Esophagus squamous epithelium (tissue), 5 donors: ENCODE measurements around the gene MSMO1. TPM values are rescaled to one million over a fixed set of nuclear protein-coding genes. Genes with fewer than 3 reads are reported as not detected.

Experiments used
- DNase-seq: peaks from one replicate; lab custom pipeline; 2025; lab: John Stamatoyannopoulos, UW
- H3K27ac ChIP-seq, 4 donors: fragments of 200-600 bp; sonication (generic); one replicate each; pipeline ENCODE4 v1.5.1; 2016 to 2019; ENCODE audit warnings: mild to moderate bottlenecking in 1 of 4
- H3K27me3 ChIP-seq, 4 donors: fragments of 200-600 bp; sonication (generic); 1 replicate in 3 of 4; 2 replicates in 1 of 4; pipeline versions ENCODE4 v1.5.1 to v1.6.0; 2017 to 2021; ENCODE audit warnings: antibody characterized with exemption in 1 of 4
- H3K36me3 ChIP-seq, 3 donors: fragments of 200-600 bp; sonication (generic); one replicate each; pipeline ENCODE4 v1.5.1; 2016 to 2019
- H3K4me1 ChIP-seq, 3 donors: fragments of 200-600 bp; sonication (generic); one replicate each; pipeline ENCODE4 v1.5.1; 2017 to 2019
- H3K4me3 ChIP-seq, 4 donors: fragments of 200-600 bp; sonication (generic); 1 replicate in 3 of 4; 2 replicates in 1 of 4; pipeline ENCODE4 v1.5.1; 2016 to 2019; ENCODE audit warnings: mild to moderate bottlenecking in 2 of 4, moderate library complexity in 1 of 4
- H3K9me3 ChIP-seq, 3 donors: fragments of 200-600 bp; sonication (generic); one replicate each; pipeline ENCODE4 v1.5.1; 2016 to 2019
- POLR2A ChIP-seq, 4 donors: fragments of 450-650 bp; IDR thresholded peaks; one replicate each; pipeline ENCODE4 v1.6.1; 2017; ENCODE audit warnings: antibody characterized with exemption in 4 of 4, mild to moderate bottlenecking in 4 of 4, moderate library complexity in 3 of 4
- WGBS, 2 donors: methylation state at CpG; one replicate each; pipeline ENCODE4 v1.1.5; 2018; 5-methylcytosine and 5-hydroxymethylcytosine counted together
- intact Hi-C: fragments of 100-400 bp; cut with DNase I; formaldehyde crosslinking; loops from one replicate; pipeline ENCODE4 v1.15.0; 2022
- total RNA-seq, 4 donors: library from RNA; depleted of rRNA; stranded (reverse); fragments of >200 nt; gene quantifications; one replicate each; pipeline ENCODE4 v1.1.0, GENCODE V29; 2016
- TF ChIP-seq, protein P1 (sequence below), 6 experiments: fragments of 450-650 bp in 4 of 6; fragments of 200-600 bp in 2 of 6; sonication (generic) in 2 of 6; IDR thresholded peaks; one replicate each; pipeline ENCODE4 v1.5.1; 2016 to 2019; ENCODE audit warnings: antibody characterized with exemption in 6 of 6, mild to moderate bottlenecking in 4 of 6, moderate library complexity in 4 of 6
- donor health status: DM: yes; HTN: yes; CAD: no.

MSMO1 gene
- total RNA-seq, 4 donors from 2014 or later, result 122 to 302 (median 172) TPM

DNA sequence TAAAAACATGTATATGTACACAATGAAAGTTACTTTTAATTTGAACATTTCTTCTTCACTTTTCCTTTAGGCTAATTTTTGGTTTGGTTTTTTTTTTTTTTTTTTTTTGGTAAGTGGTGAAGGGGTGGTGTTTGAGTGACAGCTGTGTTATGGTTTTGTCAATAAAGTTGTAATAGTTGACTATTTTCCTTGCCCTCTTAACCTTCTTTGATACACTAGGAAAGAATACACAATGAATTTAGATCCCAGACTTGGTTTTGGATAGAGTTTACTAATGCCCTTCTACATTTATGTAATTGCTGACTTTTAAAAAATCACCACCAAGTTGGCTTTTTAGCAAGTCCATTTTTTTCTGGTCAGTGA lies 38.1 kb upstream of the MSMO1 start:
- TF ChIP-seq, protein P1, sequence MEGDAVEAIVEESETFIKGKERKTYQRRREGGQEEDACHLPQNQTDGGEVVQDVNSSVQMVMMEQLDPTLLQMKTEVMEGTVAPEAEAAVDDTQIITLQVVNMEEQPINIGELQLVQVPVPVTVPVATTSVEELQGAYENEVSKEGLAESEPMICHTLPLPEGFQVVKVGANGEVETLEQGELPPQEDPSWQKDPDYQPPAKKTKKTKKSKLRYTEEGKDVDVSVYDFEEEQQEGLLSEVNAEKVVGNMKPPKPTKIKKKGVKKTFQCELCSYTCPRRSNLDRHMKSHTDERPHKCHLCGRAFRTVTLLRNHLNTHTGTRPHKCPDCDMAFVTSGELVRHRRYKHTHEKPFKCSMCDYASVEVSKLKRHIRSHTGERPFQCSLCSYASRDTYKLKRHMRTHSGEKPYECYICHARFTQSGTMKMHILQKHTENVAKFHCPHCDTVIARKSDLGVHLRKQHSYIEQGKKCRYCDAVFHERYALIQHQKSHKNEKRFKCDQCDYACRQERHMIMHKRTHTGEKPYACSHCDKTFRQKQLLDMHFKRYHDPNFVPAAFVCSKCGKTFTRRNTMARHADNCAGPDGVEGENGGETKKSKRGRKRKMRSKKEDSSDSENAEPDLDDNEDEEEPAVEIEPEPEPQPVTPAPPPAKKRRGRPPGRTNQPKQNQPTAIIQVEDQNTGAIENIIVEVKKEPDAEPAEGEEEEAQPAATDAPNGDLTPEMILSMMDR (IDR thresholded peaks at IDR 0.05), result no peak
- TF ChIP-seq POLR2A (IDR thresholded peaks at IDR 0.05), result no peak
- Histone ChIP-seq H3K9me3 (no peaks in the 10 kb centered on the region), H3K36me3 (peaks cover 0 to 13% (median 0%) of the 10 kb centered on the region in 3 donors), H3K4me3 (no peak overlapping the region), H3K4me1 (no peaks in the 10 kb centered on the region), H3K27me3 (no peaks in the 10 kb centered on the region), H3K27ac (no peak overlapping the region)
- DNase-seq, result no peak
- intact Hi-C loops, result no loop called here

DNA sequence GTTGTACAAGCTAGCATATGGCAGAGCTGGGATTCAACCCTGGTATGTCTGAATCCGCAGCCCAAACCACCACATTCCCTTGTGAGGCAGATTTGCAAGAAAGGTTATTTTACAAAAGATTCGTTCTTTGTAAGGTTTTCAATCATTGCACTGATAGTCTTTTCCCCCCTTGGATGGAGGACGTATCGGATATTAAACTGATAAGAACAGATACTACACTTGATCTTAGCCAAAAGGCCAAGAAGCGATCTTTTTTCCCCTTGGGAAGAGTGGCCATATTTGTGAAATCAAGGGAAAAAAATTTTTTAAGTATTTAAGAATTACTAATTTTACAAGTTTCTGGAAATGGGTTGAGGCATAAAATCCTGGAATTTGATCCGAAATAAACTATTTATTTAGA lies 34.4 kb upstream of the MSMO1 start:
- WGBS, 2 donors, result 94 to 95% methylated on average over 6 of the region's 6 CpGs
- no peak for TF ChIP-seq POLR2A (IDR thresholded peaks at IDR 0.05)
- TF ChIP-seq, protein P1 (IDR thresholded peaks at IDR 0.05), result no peak
- no peak overlapping the region for H3K4me3 ChIP-seq

DNA sequence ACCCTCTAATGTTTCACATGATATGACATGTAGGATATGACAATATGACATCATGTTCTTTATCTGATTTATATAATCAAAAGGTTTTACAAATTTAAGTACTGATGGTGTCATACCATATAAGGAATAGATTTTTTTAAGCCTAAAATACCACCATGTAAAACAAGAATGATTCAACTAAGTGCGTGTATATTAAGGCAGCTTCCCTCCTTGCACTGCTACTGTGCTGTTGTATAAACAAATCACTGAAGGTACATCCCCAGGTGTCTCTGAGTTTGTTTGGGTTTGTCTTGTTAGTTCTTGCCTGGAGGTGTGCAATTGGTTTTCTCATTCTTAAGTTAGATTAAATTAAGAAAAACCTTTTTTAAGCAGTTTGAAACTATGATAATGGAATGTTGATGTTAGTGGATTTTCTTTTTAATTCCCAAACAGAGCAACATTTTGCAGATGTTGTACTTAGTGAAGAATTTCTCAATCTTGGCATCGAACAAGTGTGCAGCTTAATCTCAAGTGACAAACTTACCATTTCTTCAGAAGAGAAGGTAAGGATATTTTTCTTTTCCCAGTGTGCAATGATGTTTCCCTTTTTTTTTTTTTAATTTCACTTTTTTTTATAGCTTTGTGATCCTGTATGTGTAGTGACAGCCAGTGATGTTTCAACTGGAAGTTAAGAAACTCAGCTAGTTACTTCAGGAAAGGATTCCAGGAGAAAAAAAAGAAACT lies 33.4 kb upstream of the MSMO1 start:
- Histone ChIP-seq H3K27me3 (no peaks in the 10 kb centered on the region), H3K9me3 (no peaks in the 10 kb centered on the region), H3K27ac (no peak overlapping the region), H3K4me3 (no peak overlapping the region), H3K4me1 (peaks cover 0 to 5% (median 0%) of the 10 kb centered on the region in 3 donors), H3K36me3 (peaks cover 4 to 42% (median 6%) of the 10 kb centered on the region in 3 donors)
- intact Hi-C loops, result no loop called here
- DNase-seq, result no peak
- WGBS, 2 donors, result 44 to 61% methylated on average over 2 of the region's 2 CpGs
- TF ChIP-seq, protein P1 (IDR thresholded peaks at IDR 0.05), result no peak
- no peak for TF ChIP-seq POLR2A (IDR thresholded peaks at IDR 0.05)

More for the DNA sequence above, 34.4 kb upstream of the MSMO1 start:
- DNase-seq, result no peak
- H3K4me1 ChIP-seq, result peaks cover 0 to 5% (median 0%) of the 10 kb centered on the region in 3 donors
- no peaks in the 10 kb centered on the region for H3K9me3 ChIP-seq
- H3K36me3 ChIP-seq, result peaks cover 4 to 34% (median 6%) of the 10 kb centered on the region in 3 donors
- H3K27ac ChIP-seq, result no peak overlapping the region
- intact Hi-C loops, result no loop called here
- no peaks in the 10 kb centered on the region for H3K27me3 ChIP-seq

DNA sequence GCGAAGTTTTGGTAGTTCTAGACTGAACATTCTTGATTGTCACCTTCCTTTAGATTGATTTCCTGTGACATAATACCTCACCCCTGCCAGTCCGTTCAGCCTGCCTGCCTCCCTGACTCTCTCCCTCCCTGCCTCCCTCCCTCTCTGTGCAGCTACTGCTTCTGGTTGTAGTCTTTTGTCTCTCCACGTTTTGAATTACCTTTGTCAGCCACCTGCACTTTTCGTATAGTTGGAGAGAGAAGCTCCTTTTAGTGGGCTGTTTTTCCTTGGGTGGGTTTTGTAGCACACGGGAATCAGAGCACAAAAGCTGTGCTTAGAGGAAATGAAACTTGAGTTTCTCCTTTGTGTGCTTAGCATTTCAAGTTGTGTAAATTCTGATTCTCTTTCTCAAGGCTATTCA lies 32.6 kb upstream of the MSMO1 start:
- Histone ChIP-seq H3K27ac (no peak overlapping the region), H3K27me3 (no peaks in the 10 kb centered on the region), H3K4me1 (peaks cover 0 to 5% (median 0%) of the 10 kb centered on the region in 3 donors), H3K4me3 (no peak overlapping the region), H3K9me3 (no peaks in the 10 kb centered on the region), H3K36me3 (peaks cover 4 to 50% (median 6%) of the 10 kb centered on the region in 3 donors)
- TF ChIP-seq, protein P1 (IDR thresholded peaks at IDR 0.05), result no peak
- no peak for TF ChIP-seq POLR2A (IDR thresholded peaks at IDR 0.05)
- 58 to 62% methylated on average over 5 of the region's 5 CpGs for WGBS, 2 donors
- DNase-seq, result no peak
- intact Hi-C loops, result no loop called here

DNA sequence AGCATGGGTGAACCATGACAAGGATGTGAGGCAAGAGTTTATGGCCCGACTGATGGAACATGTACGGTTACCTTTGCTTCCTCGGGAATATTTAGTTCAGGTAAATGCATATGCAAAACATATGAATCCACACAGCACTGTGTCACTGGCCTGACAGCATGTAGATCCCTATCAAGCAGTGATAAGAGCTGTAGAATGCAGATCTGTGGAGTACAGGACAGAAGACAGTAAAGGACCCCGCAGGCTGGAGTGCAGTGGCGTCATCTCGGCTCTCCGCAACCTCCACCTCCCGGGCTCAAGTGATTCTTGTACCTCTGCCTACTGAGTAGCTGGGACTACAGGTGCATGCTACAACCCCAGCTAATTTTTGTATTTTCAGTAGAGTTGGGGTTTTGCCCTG lies 29.8 kb upstream of the MSMO1 start:
- TF ChIP-seq POLR2A (IDR thresholded peaks at IDR 0.05), result no peak
- TF ChIP-seq, protein P1 (IDR thresholded peaks at IDR 0.05), result no peak
- 92 to 95% methylated on average over 8 of the region's 8 CpGs for WGBS, 2 donors
- Histone ChIP-seq H3K36me3 (peaks cover 4 to 52% (median 6%) of the 10 kb centered on the region in 3 donors), H3K4me3 (no peak overlapping the region), H3K4me1 (peaks cover 0 to 17% (median 0%) of the 10 kb centered on the region in 3 donors), H3K27me3 (no peaks in the 10 kb centered on the region), H3K9me3 (no peaks in the 10 kb centered on the region), H3K27ac (no peak overlapping the region)
- DNase-seq, result no peak
- intact Hi-C loops, result no loop called here
